Mucosa of descending colon (tissue), 3 donors: ENCODE data around the gene RNU1-4. TPM values are rescaled to one million over a fixed set of nuclear protein-coding genes. Genes with fewer than 3 reads are reported as not detected.
"Not testable (repeated sequence)": the region's sequence is repeated elsewhere in the genome, so short reads cannot be mapped to it uniquely, and the experiment has no call there.

Experiments
- ATAC-seq: fragments of 200-7000 bp; cut with Tn5 transposase; one replicate; pipeline ENCODE4 v1.9.1; 2020; ENCODE audit warnings: mild to moderate bottlenecking, moderate library complexity
- DNase-seq, 3 donors: peaks; one replicate each; pipeline ENCODE4 v3.0.0-alpha.2; 2020
- H3K36me3 ChIP-seq: fragments of 200-600 bp; one replicate; pipeline ENCODE4 v1.8.0; 2021; ENCODE audit warnings: low read depth, mild to moderate bottlenecking
- H3K4me1 ChIP-seq: fragments of 200-600 bp; one replicate; pipeline ENCODE4 v1.8.0; 2021; ENCODE audit warnings: low read depth, mild to moderate bottlenecking
- H3K4me3 ChIP-seq: fragments of 200-600 bp; one replicate; pipeline ENCODE4 v1.8.0; 2021; ENCODE audit warnings: mild to moderate bottlenecking
- H3K9me3 ChIP-seq: fragments of 200-600 bp; one replicate; pipeline ENCODE4 v1.8.0; 2021; ENCODE audit warnings: mild to moderate bottlenecking
- intact Hi-C, 2 donors: fragments of 100-400 bp; cut with DNase I in 1 of 2; cut with micrococcal nuclease in 1 of 2; formaldehyde crosslinking; loops; one replicate each; pipeline versions ENCODE4 v1.11.0 to v1.11.1; 2022; cut with DNase I, micrococcal nuclease
- total RNA-seq, 3 donors: library from RNA; stranded (reverse); fragmentation: NEBNext Ultra II Directional in 2 of 3; extraction: Animal tissue kit (Norgen Biotek cat#: 25700) in 2 of 3; gene quantifications; one replicate each; pipeline versions ENCODE4 v1.2.1 to v1.2.4, GENCODE V29; 2021 to 2023
- donor health status: DM: no; HTN: no; CAD: no; lungs with moderate emphysema.
- donor health status: DM: no; HTN: no; CAD: no.
- donor health status: DM: no; HTN: yes; CAD: no.

The RNU1-4 gene
- total RNA-seq, 3 donors from 2014 or later = 2,195 to 6,222 (median 2,378) TPM

GRCh38 chr1:16764820-16765655, 24.7 kb downstream of the RNU1-4 start:
- H3K36me3 ChIP-seq, intact Hi-C loops, H3K4me1 ChIP-seq, H3K4me3 ChIP-seq, H3K9me3 ChIP-seq: not testable (repeated sequence)
- peak; percentile 49 to 85 (median 53) for DNase-seq
- peak; percentile 70 for ATAC-seq

- DNase-seq (peak; percentile 68 to 83 (median 71)), ATAC-seq (peak; percentile 51)
- H3K36me3 ChIP-seq, H3K9me3 ChIP-seq, H3K4me3 ChIP-seq, H3K4me1 ChIP-seq, intact Hi-C loops: not testable (repeated sequence)
These were observed 25.7 kb downstream of the RNU1-4 start for GRCh38 chr1:16765731-16766605.

- H3K9me3 ChIP-seq, H3K4me3 ChIP-seq, H3K36me3 ChIP-seq, intact Hi-C loops, H3K4me1 ChIP-seq: not testable (repeated sequence)
- ATAC-seq (peak; percentile 3), DNase-seq (peak in 2 of 3 donors; percentile 34 to 35)
These were observed 26.5 kb downstream of the RNU1-4 start for GRCh38 chr1:16766689-16767256.

- ATAC-seq, H3K4me1 ChIP-seq, intact Hi-C loops, H3K4me3 ChIP-seq, H3K9me3 ChIP-seq, H3K36me3 ChIP-seq: not testable (repeated sequence)
- peak in 1 of 3 donors; percentile 3 for DNase-seq
These were observed 29.9 kb downstream of the RNU1-4 start for GRCh38 chr1:16770139-16770759.

GRCh38 chr1:16770896-16771446, 30.7 kb downstream of the RNU1-4 start:
- ATAC-seq, H3K4me1 ChIP-seq, H3K4me3 ChIP-seq, H3K36me3 ChIP-seq, H3K9me3 ChIP-seq, intact Hi-C loops: not testable (repeated sequence)
- peak in 1 of 3 donors; percentile 2 for DNase-seq

GRCh38 chr1:16772275-16773204, 32.2 kb downstream of the RNU1-4 start:
- H3K4me1 ChIP-seq, H3K9me3 ChIP-seq, H3K4me3 ChIP-seq, H3K36me3 ChIP-seq, ATAC-seq, intact Hi-C loops: not testable (repeated sequence)
- DNase-seq = peak in 2 of 3 donors; percentile 14 to 43

- H3K4me1 ChIP-seq, H3K9me3 ChIP-seq, H3K36me3 ChIP-seq, ATAC-seq, H3K4me3 ChIP-seq, intact Hi-C loops: not testable (repeated sequence)
- peak in 2 of 3 donors; percentile 1 to 47 for DNase-seq
These were observed 32.9 kb downstream of the RNU1-4 start for GRCh38 chr1:16773205-16773596.

- intact Hi-C loops, DNase-seq, H3K9me3 ChIP-seq, H3K36me3 ChIP-seq, ATAC-seq, H3K4me3 ChIP-seq, H3K4me1 ChIP-seq: not testable (repeated sequence)
These were observed 33.4 kb downstream of the RNU1-4 start for GRCh38 chr1:16773723-16774122.

GRCh38 chr1:16774773-16775172, 34.5 kb downstream of the RNU1-4 start:
- ATAC-seq, H3K9me3 ChIP-seq, H3K4me1 ChIP-seq, H3K36me3 ChIP-seq, intact Hi-C loops, H3K4me3 ChIP-seq: not testable (repeated sequence)
- DNase-seq = peak in 1 of 3 donors; percentile 1

GRCh38 chr1:16775290-16775689, 35.0 kb downstream of the RNU1-4 start:
- DNase-seq = peak in 1 of 3 donors; percentile 5
- intact Hi-C loops, H3K4me1 ChIP-seq, H3K36me3 ChIP-seq, H3K4me3 ChIP-seq, H3K9me3 ChIP-seq, ATAC-seq: not testable (repeated sequence)

GRCh38 chr1:16776248-16776647, 35.9 kb downstream of the RNU1-4 start:
- H3K36me3 ChIP-seq, H3K4me3 ChIP-seq, DNase-seq, H3K9me3 ChIP-seq, ATAC-seq, intact Hi-C loops, H3K4me1 ChIP-seq: not testable (repeated sequence)

- intact Hi-C loops, H3K9me3 ChIP-seq, ATAC-seq, H3K4me1 ChIP-seq, H3K36me3 ChIP-seq, H3K4me3 ChIP-seq: not testable (repeated sequence)
- DNase-seq = peak in 1 of 3 donors; percentile 1
These were observed 36.5 kb downstream of the RNU1-4 start for GRCh38 chr1:16776835-16777234.
